DND-41 (cell line): ENCODE measurements around the gene NECTIN2.

ENCODE experiments used
- CTCF ChIP-seq: IDR thresholded peaks from 2 replicates; pipeline ENCODE4 v1.5.1; 2012; ENCODE audit warnings: borderline replicate concordance, low read length, moderate library complexity, mild to moderate bottlenecking; ENCODE audit not compliant: poor library complexity, severe bottlenecking; ENCODE audit errors: extremely low read depth
- EZH2 ChIP-seq: IDR thresholded peaks from 3 replicates; pipeline ENCODE4 v1.6.1; 2012; ENCODE audit warnings: borderline replicate concordance, low read depth, mild to moderate bottlenecking, moderate library complexity, low read length, inconsistent platforms; ENCODE audit not compliant: severe bottlenecking

- TF ChIP-seq CTCF: no peak
- no peak for TF ChIP-seq EZH2
Measured at GRCh38 chr19:44857837-44858236, 11.7 kb downstream of the NECTIN2 start.
